OCI-LY3 (cell line): ENCODE measurements around the gene OTX1.

ENCODE experiments used
- EZH2phosphoT487 ChIP-seq: fragments of 200-600 bp; shearing (Covaris generic); IDR thresholded peaks from 2 replicates; pipeline ENCODE4 v1.6.1; 2018; ENCODE audit warnings: antibody characterized with exemption, mixed run types, low read depth
- TF ChIP-seq, protein P1 (sequence below): fragments of 200-600, 300-600 bp; sonication (generic); IDR thresholded peaks from 2 replicates; pipeline ENCODE4 v1.5.1; 2014; ENCODE audit warnings: antibody characterized with exemption, low read length, low read depth

GRCh38 chr2:63073994-63074393 is 23.4 kb downstream of the OTX1 start:
- TF ChIP-seq, protein P1, sequence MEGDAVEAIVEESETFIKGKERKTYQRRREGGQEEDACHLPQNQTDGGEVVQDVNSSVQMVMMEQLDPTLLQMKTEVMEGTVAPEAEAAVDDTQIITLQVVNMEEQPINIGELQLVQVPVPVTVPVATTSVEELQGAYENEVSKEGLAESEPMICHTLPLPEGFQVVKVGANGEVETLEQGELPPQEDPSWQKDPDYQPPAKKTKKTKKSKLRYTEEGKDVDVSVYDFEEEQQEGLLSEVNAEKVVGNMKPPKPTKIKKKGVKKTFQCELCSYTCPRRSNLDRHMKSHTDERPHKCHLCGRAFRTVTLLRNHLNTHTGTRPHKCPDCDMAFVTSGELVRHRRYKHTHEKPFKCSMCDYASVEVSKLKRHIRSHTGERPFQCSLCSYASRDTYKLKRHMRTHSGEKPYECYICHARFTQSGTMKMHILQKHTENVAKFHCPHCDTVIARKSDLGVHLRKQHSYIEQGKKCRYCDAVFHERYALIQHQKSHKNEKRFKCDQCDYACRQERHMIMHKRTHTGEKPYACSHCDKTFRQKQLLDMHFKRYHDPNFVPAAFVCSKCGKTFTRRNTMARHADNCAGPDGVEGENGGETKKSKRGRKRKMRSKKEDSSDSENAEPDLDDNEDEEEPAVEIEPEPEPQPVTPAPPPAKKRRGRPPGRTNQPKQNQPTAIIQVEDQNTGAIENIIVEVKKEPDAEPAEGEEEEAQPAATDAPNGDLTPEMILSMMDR: no peak
- no peak for TF ChIP-seq EZH2phosphoT487
